H1 (cell line): Measurements from ENCODE around the gene TRIM22. TPM values are rescaled to one million over a fixed set of nuclear protein-coding genes. Genes with fewer than 3 reads are reported as not detected.

ENCODE experiments used
- BRCA1 ChIP-seq: IDR thresholded peaks from 2 replicates; pipeline ENCODE4 v1.6.1; 2012; ENCODE audit warnings: low read depth, low read length, improper control_type of control experiment
- CEBPB ChIP-seq: IDR thresholded peaks from 2 replicates; pipeline ENCODE4 v1.6.1; 2012; ENCODE audit warnings: low read depth, low read length
- CREB1 ChIP-seq: IDR thresholded peaks from 2 replicates; pipeline ENCODE4 v1.6.1; 2012; ENCODE audit warnings: inconsistent platforms
- HDAC6 ChIP-seq: IDR thresholded peaks from one replicate; pipeline ENCODE4 v1.7.1; 2012; ENCODE audit warnings: low read depth, mild to moderate bottlenecking, inconsistent platforms, low read length, moderate library complexity
- JUND ChIP-seq: IDR thresholded peaks from 2 replicates; pipeline ENCODE4 v1.6.1; 2011; ENCODE audit warnings: mild to moderate bottlenecking, improper control_type of control experiment, low read length
- KDM1A ChIP-seq: fragments of 200-600, 300-600 bp; sonication (generic); IDR thresholded peaks from 2 replicates; pipeline ENCODE4 v1.7.1; 2016; ENCODE audit warnings: mild to moderate bottlenecking, low read length, borderline replicate concordance
- KDM5A ChIP-seq: fragments of 200-600 bp; IDR thresholded peaks from 2 replicates; pipeline ENCODE4 v1.7.1; 2012; ENCODE audit warnings: mild to moderate bottlenecking, low read length, inconsistent platforms, mixed read lengths
- NANOG ChIP-seq: IDR thresholded peaks from 2 replicates; pipeline ENCODE4 v1.6.1; 2011; ENCODE audit warnings: low read length, low read depth, mild to moderate bottlenecking, inconsistent platforms; ENCODE audit not compliant: insufficient read depth, poor library complexity, severe bottlenecking
- POU5F1 ChIP-seq: IDR thresholded peaks from 2 replicates; pipeline ENCODE4 v1.6.1; 2011; ENCODE audit warnings: low read depth, mild to moderate bottlenecking, low read length, moderate library complexity
- SIN3A ChIP-seq, 2 experiments: IDR thresholded peaks in 1 of 2; conservative IDR thresholded peaks in 1 of 2; 2 replicates each; pipeline ENCODE4 v1.6.1; 2011 to 2012; ENCODE audit warnings: low read length in 2 of 2, improper control_type of control experiment in 1 of 2, low read depth in 1 of 2, mild to moderate bottlenecking in 1 of 2
- SP1 ChIP-seq: IDR thresholded peaks from 2 replicates; pipeline ENCODE4 v1.6.1; 2011; ENCODE audit warnings: low read depth, low read length
- TEAD4 ChIP-seq: IDR thresholded peaks from 2 replicates; pipeline ENCODE4 v1.6.1; 2012; ENCODE audit warnings: low read depth, low read length, inconsistent platforms, mixed read lengths
- polyA plus RNA-seq, 7 experiments: library from polyadenylated mRNA; depleted of rRNA in 3 of 7; stranded (reverse) in 5 of 7; unstranded in 2 of 7; fragments of >200 nt in 5 of 7; fragments of 200-250 nt in 2 of 7; gene quantifications; 1 replicate in 5 of 7; 2 replicates in 1 of 7; 4 replicates in 1 of 7; pipeline versions ENCODE4 v1.2.1 to v1.2.3, GENCODE V29; 2011 to 2013; ENCODE audit warnings: missing spikeins in 2 of 7, mixed read lengths in 2 of 7
- total RNA-seq: library from RNA; stranded (reverse); fragmentation: NEBNext Ultra II Directional; extraction: Animal tissue kit (Norgen Biotek cat#: 25700); gene quantifications from 2 replicates; pipeline ENCODE4 v1.2.1, GENCODE V29; 2021
- TF ChIP-seq, protein P1 (sequence below): fragments of 300-600 bp; sonication (generic); IDR thresholded peaks from 2 replicates; pipeline ENCODE4 v1.7.1; 2012; ENCODE audit warnings: low read length, moderate library complexity, mild to moderate bottlenecking, inconsistent platforms; ENCODE audit not compliant: insufficient replicate concordance

Gene TRIM22
- total and polyA plus RNA-seq, 2 of the 8 experiments (the other 6 are each of a cell fraction or from before 2014, with no cell fraction given), result 56.0 to 82.7 TPM

DNA sequence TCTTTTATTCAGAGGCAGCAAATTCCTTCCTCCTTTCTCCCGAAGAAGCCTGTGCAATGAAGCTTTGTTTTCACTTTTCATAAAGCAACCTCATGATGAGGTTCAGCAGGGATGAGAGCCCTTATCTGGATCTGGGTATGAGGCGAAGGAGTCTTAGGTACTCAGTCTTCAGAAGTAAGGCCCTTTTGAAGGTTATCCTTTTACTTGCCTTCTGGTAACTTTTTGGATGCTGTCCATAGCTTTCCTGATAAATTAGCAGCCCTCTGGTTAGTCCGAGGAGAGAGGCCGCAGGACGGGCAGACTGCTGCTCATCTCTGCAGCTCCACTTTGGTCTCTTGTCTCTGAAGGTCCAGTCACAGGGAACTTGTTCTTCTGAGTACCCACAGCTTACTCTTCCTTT, 1.1 kb downstream of the TRIM22 start (continued):
- TF ChIP-seq, protein P1, sequence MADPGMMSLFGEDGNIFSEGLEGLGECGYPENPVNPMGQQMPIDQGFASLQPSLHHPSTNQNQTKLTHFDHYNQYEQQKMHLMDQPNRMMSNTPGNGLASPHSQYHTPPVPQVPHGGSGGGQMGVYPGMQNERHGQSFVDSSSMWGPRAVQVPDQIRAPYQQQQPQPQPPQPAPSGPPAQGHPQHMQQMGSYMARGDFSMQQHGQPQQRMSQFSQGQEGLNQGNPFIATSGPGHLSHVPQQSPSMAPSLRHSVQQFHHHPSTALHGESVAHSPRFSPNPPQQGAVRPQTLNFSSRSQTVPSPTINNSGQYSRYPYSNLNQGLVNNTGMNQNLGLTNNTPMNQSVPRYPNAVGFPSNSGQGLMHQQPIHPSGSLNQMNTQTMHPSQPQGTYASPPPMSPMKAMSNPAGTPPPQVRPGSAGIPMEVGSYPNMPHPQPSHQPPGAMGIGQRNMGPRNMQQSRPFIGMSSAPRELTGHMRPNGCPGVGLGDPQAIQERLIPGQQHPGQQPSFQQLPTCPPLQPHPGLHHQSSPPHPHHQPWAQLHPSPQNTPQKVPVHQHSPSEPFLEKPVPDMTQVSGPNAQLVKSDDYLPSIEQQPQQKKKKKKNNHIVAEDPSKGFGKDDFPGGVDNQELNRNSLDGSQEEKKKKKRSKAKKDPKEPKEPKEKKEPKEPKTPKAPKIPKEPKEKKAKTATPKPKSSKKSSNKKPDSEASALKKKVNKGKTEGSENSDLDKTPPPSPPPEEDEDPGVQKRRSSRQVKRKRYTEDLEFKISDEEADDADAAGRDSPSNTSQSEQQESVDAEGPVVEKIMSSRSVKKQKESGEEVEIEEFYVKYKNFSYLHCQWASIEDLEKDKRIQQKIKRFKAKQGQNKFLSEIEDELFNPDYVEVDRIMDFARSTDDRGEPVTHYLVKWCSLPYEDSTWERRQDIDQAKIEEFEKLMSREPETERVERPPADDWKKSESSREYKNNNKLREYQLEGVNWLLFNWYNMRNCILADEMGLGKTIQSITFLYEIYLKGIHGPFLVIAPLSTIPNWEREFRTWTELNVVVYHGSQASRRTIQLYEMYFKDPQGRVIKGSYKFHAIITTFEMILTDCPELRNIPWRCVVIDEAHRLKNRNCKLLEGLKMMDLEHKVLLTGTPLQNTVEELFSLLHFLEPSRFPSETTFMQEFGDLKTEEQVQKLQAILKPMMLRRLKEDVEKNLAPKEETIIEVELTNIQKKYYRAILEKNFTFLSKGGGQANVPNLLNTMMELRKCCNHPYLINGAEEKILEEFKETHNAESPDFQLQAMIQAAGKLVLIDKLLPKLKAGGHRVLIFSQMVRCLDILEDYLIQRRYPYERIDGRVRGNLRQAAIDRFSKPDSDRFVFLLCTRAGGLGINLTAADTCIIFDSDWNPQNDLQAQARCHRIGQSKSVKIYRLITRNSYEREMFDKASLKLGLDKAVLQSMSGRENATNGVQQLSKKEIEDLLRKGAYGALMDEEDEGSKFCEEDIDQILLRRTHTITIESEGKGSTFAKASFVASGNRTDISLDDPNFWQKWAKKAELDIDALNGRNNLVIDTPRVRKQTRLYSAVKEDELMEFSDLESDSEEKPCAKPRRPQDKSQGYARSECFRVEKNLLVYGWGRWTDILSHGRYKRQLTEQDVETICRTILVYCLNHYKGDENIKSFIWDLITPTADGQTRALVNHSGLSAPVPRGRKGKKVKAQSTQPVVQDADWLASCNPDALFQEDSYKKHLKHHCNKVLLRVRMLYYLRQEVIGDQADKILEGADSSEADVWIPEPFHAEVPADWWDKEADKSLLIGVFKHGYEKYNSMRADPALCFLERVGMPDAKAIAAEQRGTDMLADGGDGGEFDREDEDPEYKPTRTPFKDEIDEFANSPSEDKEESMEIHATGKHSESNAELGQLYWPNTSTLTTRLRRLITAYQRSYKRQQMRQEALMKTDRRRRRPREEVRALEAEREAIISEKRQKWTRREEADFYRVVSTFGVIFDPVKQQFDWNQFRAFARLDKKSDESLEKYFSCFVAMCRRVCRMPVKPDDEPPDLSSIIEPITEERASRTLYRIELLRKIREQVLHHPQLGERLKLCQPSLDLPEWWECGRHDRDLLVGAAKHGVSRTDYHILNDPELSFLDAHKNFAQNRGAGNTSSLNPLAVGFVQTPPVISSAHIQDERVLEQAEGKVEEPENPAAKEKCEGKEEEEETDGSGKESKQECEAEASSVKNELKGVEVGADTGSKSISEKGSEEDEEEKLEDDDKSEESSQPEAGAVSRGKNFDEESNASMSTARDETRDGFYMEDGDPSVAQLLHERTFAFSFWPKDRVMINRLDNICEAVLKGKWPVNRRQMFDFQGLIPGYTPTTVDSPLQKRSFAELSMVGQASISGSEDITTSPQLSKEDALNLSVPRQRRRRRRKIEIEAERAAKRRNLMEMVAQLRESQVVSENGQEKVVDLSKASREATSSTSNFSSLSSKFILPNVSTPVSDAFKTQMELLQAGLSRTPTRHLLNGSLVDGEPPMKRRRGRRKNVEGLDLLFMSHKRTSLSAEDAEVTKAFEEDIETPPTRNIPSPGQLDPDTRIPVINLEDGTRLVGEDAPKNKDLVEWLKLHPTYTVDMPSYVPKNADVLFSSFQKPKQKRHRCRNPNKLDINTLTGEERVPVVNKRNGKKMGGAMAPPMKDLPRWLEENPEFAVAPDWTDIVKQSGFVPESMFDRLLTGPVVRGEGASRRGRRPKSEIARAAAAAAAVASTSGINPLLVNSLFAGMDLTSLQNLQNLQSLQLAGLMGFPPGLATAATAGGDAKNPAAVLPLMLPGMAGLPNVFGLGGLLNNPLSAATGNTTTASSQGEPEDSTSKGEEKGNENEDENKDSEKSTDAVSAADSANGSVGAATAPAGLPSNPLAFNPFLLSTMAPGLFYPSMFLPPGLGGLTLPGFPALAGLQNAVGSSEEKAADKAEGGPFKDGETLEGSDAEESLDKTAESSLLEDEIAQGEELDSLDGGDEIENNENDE, result no peak
- no peak for TF ChIP-seq TEAD4
- TF ChIP-seq HDAC6, result no peak
- no peak for TF ChIP-seq POU5F1
- no peak for TF ChIP-seq BRCA1
- no peak for TF ChIP-seq CEBPB
- no peak for TF ChIP-seq JUND
- no peak for TF ChIP-seq KDM1A
- no peak for TF ChIP-seq SIN3A (conservative IDR thresholded peaks at IDR 0.05 in 1 of 2, IDR thresholded peaks at IDR 0.05 in 1 of 2; ENCODE audit: low read depth in 1 of 2, low read length in 2 of 2)
- no peak for TF ChIP-seq CREB1
- TF ChIP-seq KDM5A, result no peak
- no peak for TF ChIP-seq SP1
- TF ChIP-seq NANOG, result no peak
